Muscle of arm (tissue), 12 donors: ENCODE results near the gene RNF208. TPM values are rescaled to one million over a fixed set of nuclear protein-coding genes. Genes with fewer than 3 reads are reported as not detected.
"Not testable (repeated sequence)": the region's sequence is repeated elsewhere in the genome, so short reads cannot be mapped to it uniquely, and the experiment has no call there.

Experiments used
- DNase-seq: peaks from one replicate; pipeline ENCODE4 v3.0.0-alpha.2; 2013
- polyA plus RNA-seq, 12 donors: library from polyadenylated mRNA; unstranded; fragments of 120-200 nt; gene quantifications; one replicate each; pipeline ENCODE4 v1.2.1, GENCODE V29; 2013; ENCODE audit not compliant: insufficient read length in 12 of 12

RNF208 gene
- polyA plus RNA-seq, 12 donors: 1.7 to 7.1 (median 2.3) TPM; not detected in 2

DNA sequence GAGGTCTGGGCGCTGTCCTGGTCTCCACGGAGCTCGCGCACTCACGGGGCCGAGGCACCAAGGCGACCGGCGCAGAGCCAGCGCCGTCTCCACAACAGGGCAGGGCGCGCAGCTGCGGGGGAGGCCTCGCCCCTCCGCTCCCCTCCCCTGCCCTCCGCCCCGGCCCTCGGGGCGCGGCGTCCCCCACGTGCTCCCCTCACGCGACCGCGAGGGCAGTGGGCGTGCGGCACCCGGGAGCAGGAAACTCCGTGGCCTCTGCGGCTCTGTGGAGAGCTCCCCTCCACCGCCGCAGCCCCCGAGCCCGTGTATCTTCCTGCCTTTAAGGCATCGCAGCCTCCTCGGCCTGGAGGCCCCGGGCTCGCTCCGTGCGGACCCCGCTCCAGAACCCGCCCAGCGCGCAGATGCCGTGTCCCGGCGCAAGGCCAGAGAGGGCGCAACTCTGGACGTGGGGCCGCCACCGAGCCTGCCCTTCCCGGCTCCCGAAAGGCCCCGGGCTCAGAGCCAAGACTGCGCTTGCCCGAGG is 18.3 kb upstream of the RNF208 start:
- DNase-seq: peak; percentile 75

DNA sequence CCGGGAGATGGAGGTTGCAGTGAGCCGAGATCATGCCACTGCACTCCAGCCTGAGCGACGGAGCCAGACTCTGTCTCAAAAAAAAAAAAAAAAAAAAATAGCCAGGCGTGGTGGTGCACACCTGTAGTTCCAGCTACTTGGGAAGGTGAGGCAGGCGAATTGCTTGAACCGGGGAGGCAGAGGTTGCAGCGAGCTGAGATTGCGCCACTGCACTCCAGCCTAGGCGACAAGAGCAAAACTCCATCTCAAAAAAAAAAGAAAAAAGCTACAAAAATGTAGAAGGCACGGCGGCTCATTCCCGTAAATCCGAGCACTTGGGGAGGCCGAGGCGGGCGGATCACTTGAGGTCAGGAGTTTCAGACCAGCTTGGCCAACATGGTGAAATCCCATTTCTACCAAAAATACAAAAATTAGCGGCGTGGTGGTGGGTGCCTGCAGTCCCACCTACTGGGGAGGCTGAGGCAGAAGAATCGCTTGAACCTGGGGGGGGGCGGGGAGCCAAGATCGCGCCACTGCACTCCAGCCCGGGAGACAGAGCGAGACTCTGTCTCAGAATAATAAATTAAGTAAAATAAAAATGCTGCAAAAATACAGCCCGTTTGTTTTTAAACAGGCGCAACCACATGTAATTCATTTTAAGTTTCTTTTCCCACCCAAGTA is 17.6 kb upstream of the RNF208 start:
- DNase-seq: not testable (repeated sequence)

DNA sequence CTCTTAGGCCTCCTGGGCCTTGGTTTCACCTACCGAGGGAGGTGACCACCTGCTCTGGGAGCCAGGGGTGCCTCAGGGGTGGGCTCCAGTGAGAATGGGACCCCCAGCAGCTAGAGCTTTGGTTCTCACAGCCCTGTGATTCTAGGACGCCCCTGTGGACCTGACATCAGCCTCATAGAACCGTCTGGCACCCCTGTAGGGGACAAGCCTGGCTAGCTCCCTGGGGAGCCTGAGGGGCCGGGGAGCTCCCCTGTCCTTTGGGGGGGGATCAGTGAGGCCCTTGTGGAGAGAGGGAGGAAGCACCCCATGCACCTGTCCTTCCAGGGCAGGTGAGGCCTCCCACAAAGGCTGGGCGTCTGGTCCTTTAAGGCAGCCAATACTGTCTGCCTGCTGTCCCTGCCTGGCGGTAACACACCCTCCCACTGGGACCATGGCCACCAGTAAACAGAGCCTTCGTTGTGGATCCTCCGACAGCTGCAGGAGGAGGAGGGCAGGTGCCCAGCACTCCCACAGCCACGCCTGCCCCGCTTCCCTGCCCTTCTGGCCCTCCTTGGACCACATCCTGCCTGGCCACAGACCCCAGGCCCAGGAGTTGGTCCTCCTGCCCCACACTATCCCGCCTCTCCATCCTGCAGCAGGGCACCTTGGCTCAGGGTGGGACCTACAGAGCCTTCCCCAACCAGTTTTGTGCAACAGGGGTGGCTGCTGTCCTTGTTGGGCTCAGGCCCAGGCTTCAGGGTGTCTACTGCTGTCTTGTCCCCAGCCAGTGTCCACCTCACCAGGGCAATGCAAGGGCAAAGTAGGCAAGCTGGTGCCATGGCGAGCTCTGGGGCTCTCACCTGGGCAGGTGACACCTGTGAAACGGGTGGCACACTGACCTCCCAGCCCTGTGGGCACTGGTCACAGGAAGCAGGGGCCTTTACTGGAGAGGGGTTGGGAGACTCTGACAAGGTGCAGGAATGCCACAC is 16.0 kb upstream of the RNF208 start:
- no peak for DNase-seq

DNA sequence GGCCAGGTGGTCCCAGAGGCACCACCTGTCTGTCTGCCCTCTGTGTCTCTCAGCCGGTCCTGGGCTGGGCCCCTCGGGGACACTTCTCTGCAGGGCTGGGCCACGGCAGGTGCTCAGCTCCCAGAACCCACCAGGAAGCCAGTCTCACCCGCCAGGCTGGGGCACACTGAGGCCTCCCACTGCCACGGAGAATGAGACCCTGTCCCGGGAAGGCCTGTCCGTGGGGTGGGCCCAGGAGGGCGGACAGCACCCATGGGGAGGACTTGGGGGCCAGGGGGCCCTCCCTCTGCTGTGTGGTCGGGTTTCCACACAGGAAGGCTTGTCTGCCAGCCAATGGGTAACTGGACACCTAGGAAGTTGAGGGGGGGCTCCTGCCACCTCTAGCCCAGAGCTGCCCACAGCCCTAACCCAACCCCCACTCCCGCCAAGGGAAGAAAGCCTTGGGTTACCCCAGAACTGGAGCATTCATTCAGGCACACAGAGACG is 14.9 kb upstream of the RNF208 start:
- no peak for DNase-seq

DNA sequence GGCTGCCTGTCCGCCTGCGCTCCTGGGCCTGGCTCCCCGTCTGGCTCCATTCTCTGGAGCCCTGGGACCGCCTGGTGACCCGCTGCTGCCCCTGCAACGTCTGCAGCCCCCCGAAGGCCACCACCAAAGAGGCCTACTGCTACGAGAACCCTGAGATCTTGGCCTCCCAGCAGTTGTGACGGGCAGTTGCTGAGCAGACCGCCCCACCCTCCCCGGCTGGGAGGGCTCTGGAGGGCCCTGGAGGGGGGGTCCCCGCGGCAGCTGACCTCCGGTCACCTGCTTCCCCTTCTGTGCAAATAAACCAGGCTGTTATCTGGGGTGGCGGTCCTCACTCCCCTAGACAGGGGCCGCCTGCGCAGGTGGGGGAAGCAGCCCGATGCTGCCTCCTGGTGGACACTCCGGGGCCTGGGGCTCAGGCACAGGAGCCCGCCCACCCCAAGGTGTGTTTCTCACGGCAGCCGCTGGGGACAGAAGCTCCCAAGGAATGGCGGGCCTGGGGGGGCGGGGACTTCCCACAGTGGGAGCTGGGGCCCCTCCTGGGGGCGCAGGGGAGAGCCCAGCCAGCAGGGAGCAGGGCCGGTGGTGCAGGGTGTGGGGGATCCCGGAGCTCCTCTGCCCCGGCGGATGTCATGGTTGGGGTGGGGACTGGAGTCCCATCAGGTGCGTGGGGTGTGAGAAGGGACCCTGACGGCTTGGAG is 14.3 kb upstream of the RNF208 start:
- DNase-seq: peak; percentile 72

DNA sequence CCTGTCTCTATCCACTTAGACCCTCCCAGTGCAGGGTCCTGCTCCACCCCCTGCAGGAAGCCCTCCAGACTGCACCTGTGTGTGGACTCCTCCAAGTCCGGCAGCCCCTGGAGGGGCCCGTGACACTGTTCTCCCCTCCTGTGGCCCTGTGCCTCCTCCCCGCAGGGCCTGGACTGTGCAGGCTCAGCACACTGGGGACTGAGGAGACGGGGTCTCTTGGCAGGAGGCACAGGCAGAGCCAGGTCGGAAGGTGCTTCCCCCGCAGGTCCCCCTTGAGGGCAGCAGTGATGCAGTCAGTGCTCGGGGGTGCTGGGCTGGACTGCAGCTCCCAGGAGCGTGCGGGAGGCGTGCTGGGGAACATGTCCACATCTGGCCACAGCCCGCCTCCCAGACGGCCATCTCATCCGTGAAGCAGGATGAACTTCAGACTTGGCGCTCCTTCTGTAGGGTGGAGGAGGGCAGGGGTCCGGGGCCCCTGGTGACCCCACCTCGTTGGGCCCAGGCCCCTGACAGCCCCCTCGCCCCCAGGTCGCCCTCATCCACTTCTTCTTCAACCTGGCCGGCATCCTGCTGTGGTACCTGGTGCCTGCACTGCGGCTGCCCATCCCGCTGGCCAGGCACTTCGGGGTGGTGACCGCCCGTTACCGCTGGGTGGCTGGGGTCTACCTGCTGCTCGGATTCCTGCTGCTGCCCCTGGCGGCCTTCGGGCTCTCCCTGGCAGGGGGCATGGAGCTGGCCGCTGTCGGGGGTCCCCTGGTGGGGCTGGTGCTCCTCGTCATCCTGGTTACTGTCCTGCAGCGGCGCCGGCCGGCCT is 13.6 kb upstream of the RNF208 start:
- no peak for DNase-seq

DNA sequence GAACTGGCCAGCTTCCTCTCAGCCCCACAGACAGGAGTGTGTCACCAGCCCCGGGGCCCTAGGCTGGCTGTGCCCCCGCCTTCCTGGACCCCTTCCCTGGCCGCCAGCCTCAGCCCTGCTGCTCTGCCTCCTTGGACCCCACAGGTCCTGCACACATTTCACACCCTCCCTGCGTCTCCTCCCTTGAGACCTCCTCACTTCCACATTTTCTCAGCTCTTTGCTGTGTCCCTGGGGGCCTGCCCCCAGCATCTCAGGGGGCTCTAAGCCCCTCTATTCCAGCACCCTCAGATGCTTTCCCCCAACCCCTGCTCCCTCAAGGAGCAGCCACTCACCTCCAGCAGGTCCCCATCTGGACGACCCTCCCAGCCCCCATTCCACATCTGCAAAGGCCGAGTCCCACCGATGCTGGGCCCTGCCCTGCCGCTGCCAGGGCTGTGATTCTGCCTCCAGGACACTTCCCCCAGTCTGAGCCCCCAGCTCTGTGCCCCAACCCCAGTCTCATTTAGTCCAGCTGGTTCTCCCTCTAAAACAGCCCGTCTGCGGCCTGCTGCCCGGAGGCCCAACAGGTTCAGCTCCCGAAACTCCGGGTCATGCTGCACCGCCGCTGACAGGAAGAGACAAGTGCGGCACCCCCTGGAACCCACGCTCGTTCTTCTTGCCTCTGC is 12.9 kb upstream of the RNF208 start:
- no peak for DNase-seq

DNA sequence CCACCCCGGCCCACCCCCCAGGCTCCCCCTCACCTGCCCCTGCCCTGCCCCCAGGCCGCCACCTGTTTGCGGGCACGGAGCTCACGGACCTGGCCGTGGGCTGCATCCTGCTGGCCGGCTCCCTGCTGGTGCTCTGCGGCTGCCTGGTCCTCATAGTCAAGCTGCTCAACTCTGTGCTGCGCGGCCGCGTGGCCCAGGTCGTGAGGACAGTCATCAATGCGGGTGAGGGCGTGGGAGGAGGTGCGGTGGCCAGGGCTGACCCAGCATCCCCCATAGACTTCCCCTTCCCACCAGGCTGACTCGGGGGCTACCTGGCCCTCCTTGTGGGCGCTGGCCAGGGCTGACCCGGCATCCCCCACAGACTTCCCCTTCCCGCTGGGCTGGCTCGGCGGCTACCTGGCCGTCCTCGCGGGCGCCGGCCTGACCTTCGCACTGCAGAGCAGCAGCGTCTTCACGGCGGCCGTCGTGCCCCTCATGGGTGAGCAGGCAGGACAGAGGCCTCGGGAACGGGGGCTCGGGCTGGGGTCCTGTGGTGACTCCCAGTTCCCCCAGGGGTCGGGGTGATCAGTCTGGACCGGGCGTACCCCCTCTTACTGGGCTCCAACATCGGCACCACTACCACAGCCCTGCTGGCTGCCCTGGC is 12.1 kb upstream of the RNF208 start:
- no peak for DNase-seq

DNA sequence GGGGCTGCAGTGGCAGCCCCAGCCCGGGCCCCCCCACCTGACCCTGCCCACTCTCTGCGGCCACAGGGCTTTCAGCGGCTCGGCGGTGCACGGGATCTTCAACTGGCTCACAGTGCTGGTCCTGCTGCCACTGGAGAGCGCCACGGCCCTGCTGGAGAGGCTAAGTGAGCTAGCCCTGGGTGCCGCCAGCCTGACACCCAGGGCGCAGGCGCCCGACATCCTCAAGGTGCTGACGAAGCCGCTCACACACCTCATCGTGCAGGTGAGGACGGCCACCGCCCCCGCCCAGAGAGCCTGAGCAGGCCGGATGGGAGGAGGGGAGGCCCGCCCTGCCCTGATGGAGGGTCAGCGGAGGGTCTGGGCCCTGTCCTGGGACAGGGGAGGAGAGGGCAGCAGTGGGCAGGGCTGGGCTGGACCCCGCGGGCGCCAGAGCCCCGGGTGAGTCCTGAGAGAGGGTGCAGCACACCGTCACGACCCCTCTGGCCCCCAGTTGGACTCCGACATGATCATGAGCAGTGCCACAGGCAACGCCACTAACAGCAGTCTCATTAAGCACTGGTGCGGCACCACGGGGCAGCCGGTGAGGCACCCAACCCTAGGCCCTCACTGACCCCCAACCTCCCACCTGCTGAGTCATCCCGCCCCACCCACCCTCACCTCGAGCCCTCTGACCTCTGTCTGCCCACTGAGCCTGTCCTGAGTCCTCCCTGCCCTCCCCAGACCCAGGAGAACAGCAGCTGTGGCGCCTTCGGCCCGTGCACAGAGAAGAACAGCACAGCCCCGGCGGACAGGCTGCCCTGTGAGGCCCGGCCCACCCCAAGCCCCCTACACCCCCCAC is 11.3 kb upstream of the RNF208 start:
- DNase-seq: no peak

DNA sequence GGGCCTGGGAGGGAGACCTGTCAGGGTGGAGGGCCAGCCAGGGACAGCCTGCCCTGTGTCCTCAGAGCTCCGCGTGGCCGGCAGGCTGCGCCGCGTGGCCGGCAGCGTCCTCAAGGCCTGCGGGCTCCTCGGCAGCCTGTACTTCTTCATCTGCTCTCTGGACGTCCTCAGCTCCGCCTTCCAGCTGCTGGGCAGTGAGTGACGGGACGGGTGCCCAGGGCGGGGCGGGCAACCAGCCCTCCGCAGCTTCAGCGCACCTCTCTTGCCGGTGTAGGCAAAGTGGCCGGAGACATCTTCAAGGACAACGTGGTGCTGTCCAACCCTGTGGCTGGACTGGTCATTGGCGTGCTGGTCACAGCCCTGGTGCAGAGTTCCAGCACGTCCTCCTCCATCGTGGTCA is 10.5 kb upstream of the RNF208 start:
- no peak for DNase-seq

DNA sequence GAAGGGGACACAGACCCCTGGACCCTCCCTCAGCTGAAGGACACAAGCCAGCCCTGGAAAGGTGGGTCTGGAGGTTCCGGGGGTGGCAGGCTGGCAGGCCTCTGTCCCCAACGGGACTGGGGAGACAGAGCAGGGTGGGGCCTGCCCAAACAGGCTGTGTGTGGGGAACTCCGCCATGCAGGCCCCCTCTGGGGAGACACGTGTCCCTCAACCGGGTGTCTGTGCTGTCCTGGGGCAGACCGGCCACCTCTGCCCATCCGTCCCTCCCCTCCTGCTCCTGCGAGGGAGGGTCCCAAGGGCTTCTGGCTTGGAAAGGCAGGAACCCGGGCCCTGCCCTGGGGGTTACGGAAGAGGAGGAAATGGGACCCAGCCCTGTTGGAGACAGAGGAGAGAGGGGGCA is 10.1 kb upstream of the RNF208 start:
- DNase-seq: no peak

DNA sequence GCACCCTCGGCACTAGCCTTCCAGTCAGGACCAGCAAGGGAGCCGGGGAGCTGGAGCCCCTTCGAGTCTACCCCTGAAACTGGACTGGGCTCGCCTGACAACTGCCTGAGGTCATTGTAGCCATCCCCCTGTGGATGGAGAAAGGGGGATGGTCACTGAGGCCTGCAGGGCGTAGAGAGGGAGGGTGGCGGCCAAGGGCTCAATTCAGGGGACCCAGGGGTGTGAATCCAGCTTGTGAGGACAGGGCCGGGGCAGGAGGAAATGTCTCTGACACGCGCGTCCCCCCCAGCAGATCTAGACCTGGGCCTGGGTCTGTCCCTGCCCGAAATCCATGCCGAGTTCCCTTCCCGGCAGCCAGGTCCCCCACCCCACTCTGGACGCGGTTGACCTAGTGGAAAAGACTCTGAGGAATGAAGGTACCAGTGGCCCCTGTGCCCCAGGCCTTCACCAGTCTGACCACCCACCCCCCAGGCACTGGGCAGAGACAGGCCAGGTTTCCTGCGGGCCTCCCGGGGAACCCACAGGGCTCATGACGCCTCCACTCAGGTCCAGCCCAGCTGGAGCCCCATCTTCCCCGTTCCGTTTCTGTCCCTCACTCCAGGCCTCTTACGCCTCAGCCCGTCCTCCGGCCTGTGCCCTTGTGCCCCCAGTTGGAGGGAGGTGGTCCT is 9.5 kb upstream of the RNF208 start:
- DNase-seq: no peak

DNA sequence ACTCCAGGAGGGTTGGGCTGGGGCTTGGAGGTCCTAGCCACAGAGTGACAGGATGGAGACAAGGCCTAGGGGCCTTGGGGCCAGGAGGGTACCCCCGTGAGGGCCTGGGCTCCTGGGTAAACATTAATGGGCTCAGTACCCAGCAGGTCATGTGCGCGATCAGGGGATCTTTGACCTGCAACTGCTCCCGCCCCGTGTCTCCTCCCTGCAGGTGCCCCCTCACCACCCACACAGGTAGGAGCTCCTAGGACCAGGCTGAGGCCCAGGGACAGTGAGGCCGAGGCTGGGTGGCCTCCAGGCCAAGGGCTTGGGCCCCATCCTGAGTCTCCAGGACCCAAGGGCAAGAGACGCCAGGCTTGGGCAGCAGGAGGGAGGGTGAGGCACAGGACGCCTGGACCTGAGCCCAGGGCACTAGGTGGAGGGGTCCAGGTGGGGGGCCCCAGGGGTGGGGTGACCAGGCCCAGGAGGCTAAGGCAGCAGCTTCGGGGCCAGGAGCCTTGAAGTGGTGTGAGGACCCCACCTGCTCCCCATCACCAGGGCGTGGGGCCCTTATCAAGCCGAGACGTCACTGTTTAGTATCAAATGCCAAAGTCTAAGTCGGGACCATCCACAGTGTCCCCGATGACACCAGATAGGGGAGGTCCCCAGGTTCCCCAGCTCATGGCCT is 8.8 kb upstream of the RNF208 start, which contains the start of gene SLC34A3:
TSS of gene SLC34A3 (plus strand) at position 197 of the 667 bp plus-strand sequence. CDS start 802 bp downstream, outside the sequence.
- DNase-seq: no peak

DNA sequence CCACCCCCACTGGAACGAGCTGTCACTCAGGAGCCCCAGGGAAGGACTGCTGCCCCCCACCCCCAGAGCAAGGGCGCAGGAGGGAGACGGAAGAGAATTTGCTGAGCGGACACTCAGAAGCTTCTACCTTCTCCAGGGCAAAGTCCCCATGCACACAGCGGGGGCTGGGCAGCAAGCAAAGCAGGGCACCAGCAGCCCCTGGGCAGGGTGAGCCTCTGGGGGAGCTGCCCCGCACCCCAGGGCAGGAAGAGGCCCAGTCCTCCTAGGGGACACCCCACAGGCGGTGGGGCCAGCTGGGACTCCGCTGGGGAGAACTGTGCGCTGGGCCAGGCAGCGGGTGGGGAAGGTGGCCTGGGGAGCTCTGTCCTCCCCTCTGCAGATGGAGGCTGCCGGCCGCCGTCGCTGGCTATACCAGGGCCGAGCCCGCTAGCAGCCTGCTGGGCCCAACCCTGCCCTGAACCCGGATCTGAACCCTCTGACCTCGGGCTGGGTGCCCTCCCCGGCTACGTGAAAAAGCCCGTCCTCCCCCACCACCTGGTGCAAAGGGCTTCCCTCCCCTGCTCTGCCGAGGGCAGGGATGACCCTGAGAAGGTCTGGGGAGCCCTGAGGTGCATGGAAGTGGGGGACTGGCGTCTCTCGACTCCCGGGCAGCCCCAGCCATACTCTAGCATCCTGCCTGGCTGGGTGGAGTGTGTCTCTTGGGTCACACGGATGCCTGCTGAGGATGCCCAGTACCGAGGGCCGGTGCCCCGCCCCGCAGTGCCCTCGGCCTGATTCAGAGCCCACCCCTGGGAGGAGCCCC is 8.1 kb upstream of the RNF208 start:
- DNase-seq: no peak

DNA sequence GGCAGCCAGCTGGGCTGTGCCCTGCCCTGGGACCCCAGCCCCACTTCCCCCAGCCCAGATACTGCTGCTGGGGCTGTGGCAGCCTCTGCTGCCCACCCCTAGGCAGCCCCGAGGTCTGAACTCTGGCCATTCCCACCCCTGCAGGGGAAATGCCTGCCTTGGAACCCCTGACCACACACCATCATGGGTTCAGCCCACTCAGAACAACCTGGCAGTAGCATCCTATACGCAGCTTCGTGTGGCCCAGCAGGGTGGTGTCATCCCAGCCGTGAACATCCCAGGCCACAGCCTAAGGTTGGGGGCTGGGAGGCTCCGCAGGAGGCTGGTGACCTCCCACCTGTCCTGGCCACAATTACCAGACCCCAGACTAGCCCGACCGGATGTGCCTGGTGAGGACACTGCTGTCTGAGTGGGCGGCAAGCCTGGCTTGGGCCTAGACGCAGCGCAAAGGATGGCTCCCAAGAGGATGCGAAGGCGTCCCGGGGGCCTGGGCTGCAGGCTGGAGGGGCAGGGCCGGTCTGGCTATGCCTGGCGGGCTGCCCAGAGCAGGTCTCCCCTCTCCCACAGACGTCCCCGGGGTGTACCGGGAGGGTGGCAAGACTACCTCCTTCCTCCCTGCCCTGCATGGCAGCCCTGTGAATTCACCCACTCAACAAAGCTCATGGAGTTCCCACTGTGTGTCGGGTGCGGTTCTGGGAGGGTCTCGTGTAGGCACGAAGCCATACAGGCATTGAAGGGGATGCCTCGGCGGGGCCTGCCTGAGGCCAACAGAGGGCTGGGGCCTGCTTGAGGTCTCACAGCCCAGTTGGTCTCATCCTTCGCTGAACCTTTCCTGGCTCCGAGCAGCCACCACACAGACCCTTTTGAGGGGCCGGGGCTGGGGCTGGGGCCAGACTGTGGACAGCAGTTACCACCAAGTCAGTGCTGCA is 7.2 kb upstream of the RNF208 start:
- no peak for DNase-seq

DNA sequence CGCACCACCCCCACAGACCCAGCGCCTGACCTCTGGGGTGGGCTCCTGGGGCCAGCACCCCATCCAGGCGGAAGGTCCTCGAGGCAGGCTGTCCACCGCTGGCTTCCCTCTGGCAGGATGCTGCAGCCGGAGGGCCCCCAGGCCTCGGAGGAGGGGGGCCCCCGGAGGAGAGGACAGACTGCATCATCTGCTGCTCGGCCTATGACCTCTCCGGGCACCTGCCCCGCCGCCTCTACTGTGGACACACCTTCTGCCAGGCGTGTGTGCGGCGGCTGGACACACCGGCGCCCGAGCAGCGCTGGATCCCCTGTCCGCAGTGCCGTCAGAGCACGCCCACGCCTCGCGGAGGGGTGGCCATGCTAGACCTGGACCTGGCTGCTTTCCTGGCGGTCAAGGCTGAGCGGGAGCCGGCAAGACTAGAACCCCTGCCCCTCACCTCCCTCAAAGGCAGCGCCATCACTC is 6.5 kb upstream of the RNF208 start:
- DNase-seq: no peak
